WTC11 (cell line): Measurements from ENCODE around the gene PRELID3B. TPM values are rescaled to one million over a fixed set of nuclear protein-coding genes. Genes with fewer than 3 reads are reported as not detected.

Source experiments
- ATAC-seq: fragments of 200-7000 bp; cut with Tn5 transposase; 2 replicates; pipeline ENCODE4 v1.10.0; 2021; ENCODE audit warnings: mild to moderate bottlenecking, moderate library complexity
- CTCF ChIA-PET: fragments of 300-600 bp; sonication (Branson Sonifier 250); formaldehyde crosslinking; loops from one replicate; lab custom pipeline; 2021; ENCODE audit warnings: antibody characterized with exemption; lab: Charles Lee
- POLR2A ChIA-PET: fragments of 350-600 bp; sonication (Branson Sonifier 250); formaldehyde crosslinking; loops from one replicate; lab custom pipeline; 2021; ENCODE audit warnings: antibody characterized with exemption; lab: Charles Lee
- DNase-seq: peaks from one replicate; pipeline ENCODE4 v3.0.0; 2021; ENCODE audit warnings: low spot score
- H3K27ac Mint-ChIP-seq: 2 replicates; pipeline ENCODE4 v1.8.0; 2021; ENCODE audit warnings: mixed read lengths
- H3K27me3 Mint-ChIP-seq: 2 replicates; pipeline ENCODE4 v1.8.0; 2021; ENCODE audit warnings: low read depth, mild to moderate bottlenecking, moderate library complexity, mixed read lengths
- H3K36me3 Mint-ChIP-seq: 2 replicates; pipeline ENCODE4 v1.8.0; 2021; ENCODE audit warnings: mixed read lengths
- H3K4me1 Mint-ChIP-seq: 2 replicates; pipeline ENCODE4 v1.8.0; 2022; ENCODE audit warnings: mixed read lengths
- H3K4me3 Mint-ChIP-seq: 2 replicates; pipeline ENCODE4 v1.8.0; 2021; ENCODE audit warnings: mild to moderate bottlenecking, moderate library complexity, mixed read lengths
- H3K9me3 Mint-ChIP-seq: 2 replicates; pipeline ENCODE4 v1.8.0; 2021; ENCODE audit warnings: mixed read lengths
- ATF2 ChIP-seq: sonication (generic); formaldehyde crosslinking; IDR thresholded peaks from 2 replicates; pipeline ENCODE4 v1.8.1; 2022; ENCODE audit warnings: low read depth, missing genetic modification reagents, borderline replicate concordance
- CDX4 ChIP-seq: fragments of 250-450 bp; sonication (Bioruptor Pico); IDR thresholded peaks from 2 replicates; pipeline ENCODE4 v1.9.0; 2021; ENCODE audit warnings: moderate library complexity, mild to moderate bottlenecking, inconsistent platforms, borderline replicate concordance
- ELF4 ChIP-seq: sonication (generic); formaldehyde crosslinking; IDR thresholded peaks from 2 replicates; pipeline ENCODE4 v1.8.1; 2022; ENCODE audit warnings: low read depth, mild to moderate bottlenecking, moderate library complexity, missing genetic modification reagents
- HMGA2 ChIP-seq: fragments of 250-450 bp; sonication (Bioruptor Pico); IDR thresholded peaks from 2 replicates; pipeline ENCODE4 v1.4.0; 2021; ENCODE audit warnings: mild to moderate bottlenecking, moderate library complexity
- HMGXB4 ChIP-seq: sonication (generic); formaldehyde crosslinking; IDR thresholded peaks from 2 replicates; pipeline ENCODE4 v1.8.1; 2023; ENCODE audit warnings: mild to moderate bottlenecking, moderate library complexity, missing genetic modification reagents
- JAZF1 ChIP-seq: fragments of 250-450 bp; sonication (Bioruptor Pico); IDR thresholded peaks from 2 replicates; pipeline ENCODE4 v1.9.0; 2021; ENCODE audit warnings: moderate library complexity, mild to moderate bottlenecking, inconsistent platforms
- JUN ChIP-seq: sonication (generic); formaldehyde crosslinking; IDR thresholded peaks from 2 replicates; pipeline ENCODE4 v1.8.0; 2023; ENCODE audit warnings: mild to moderate bottlenecking, missing genetic modification reagents
- KAT7 ChIP-seq: sonication (generic); formaldehyde crosslinking; IDR thresholded peaks from 2 replicates; pipeline ENCODE4 v1.8.1; 2023; ENCODE audit warnings: missing genetic modification reagents, mild to moderate bottlenecking, borderline replicate concordance
- MLX ChIP-seq: sonication (generic); formaldehyde crosslinking; IDR thresholded peaks from 2 replicates; pipeline ENCODE4 v1.8.1; 2023; ENCODE audit warnings: mild to moderate bottlenecking, missing genetic modification reagents, moderate library complexity
- RELA ChIP-seq: sonication (generic); formaldehyde crosslinking; IDR thresholded peaks from 2 replicates; pipeline ENCODE4 v1.8.1; 2022; ENCODE audit warnings: missing genetic modification reagents, mild to moderate bottlenecking, borderline replicate concordance
- SOX15 ChIP-seq: fragments of 250-450 bp; sonication (Bioruptor Pico); IDR thresholded peaks from 2 replicates; pipeline ENCODE4 v1.9.0; 2021; ENCODE audit warnings: mild to moderate bottlenecking
- TP53 ChIP-seq: sonication (generic); formaldehyde crosslinking; IDR thresholded peaks from 2 replicates; pipeline ENCODE4 v1.8.1; 2023; ENCODE audit warnings: mild to moderate bottlenecking, missing genetic modification reagents
- USF2 ChIP-seq: sonication (generic); formaldehyde crosslinking; IDR thresholded peaks from 2 replicates; pipeline ENCODE4 v1.8.1; 2023; ENCODE audit warnings: mild to moderate bottlenecking, missing genetic modification reagents, moderate library complexity
- ZBTB43 ChIP-seq: sonication (generic); formaldehyde crosslinking; IDR thresholded peaks from 2 replicates; pipeline ENCODE4 v1.8.1; 2023; ENCODE audit warnings: mild to moderate bottlenecking, missing genetic modification reagents
- ZNF219 ChIP-seq: sonication (generic); formaldehyde crosslinking; IDR thresholded peaks from 2 replicates; pipeline ENCODE4 v1.8.0; 2023; ENCODE audit warnings: missing genetic modification reagents, mild to moderate bottlenecking, borderline replicate concordance
- ZNF416 ChIP-seq: fragments of 250-450 bp; sonication (Bioruptor Pico); IDR thresholded peaks from 2 replicates; pipeline ENCODE4 v1.9.0; 2021; ENCODE audit warnings: mild to moderate bottlenecking, inconsistent platforms
- ZNF532 ChIP-seq: fragments of 250-450 bp; sonication (Bioruptor Pico); IDR thresholded peaks from 2 replicates; pipeline ENCODE4 v1.9.0; 2021; ENCODE audit warnings: mild to moderate bottlenecking, borderline replicate concordance
- ZSCAN18 ChIP-seq: fragments of 250-450 bp; sonication (Bioruptor Pico); IDR thresholded peaks from 2 replicates; pipeline ENCODE4 v2.1.2; 2022; ENCODE audit warnings: mild to moderate bottlenecking, moderate library complexity
- total RNA-seq: library from RNA; stranded (reverse); gene quantifications from 3 replicates; pipeline ENCODE4 v1.2.3, GENCODE V29; 2021

PRELID3B gene
- total RNA-seq, 1 experiment from 2014 or later: 46.9 TPM

- H3K27ac Mint-ChIP-seq: no peak overlapping the region
- no peaks in the 10 kb centered on the region for H3K27me3 Mint-ChIP-seq
- peaks cover 70% of the 10 kb centered on the region for H3K36me3 Mint-ChIP-seq
- ChIA-PET CTCF (interaction anchor here (0.6 to 0.8 kb wide), 2 partner anchors 9 to 467 kb away, joined by 3 read pairs; no protein-coding TSS in a partner anchor), POLR2A (no interaction called here)
- no peak overlapping the region for H3K4me3 Mint-ChIP-seq
- H3K4me1 Mint-ChIP-seq: peaks cover 11% of the 10 kb centered on the region
- DNase-seq (no peak), ATAC-seq (no peak)
- H3K9me3 Mint-ChIP-seq: no peaks in the 10 kb centered on the region
- TF ChIP-seq ZSCAN18 (CRISPR knock-in tag): no peak
- no peak for TF ChIP-seq ELF4 (CRISPR knock-in tag)
- TF ChIP-seq CDX4 (CRISPR knock-in tag): no peak
- TF ChIP-seq SOX15 (CRISPR knock-in tag): no peak
- no peak for TF ChIP-seq RELA (CRISPR knock-in tag)
- TF ChIP-seq ZNF219 (CRISPR knock-in tag): no peak
- no peak for TF ChIP-seq JAZF1 (CRISPR knock-in tag)
- TF ChIP-seq KAT7 (CRISPR knock-in tag): no peak
- no peak for TF ChIP-seq ATF2 (CRISPR knock-in tag)
- no peak for TF ChIP-seq MLX
- TF ChIP-seq ZNF416 (CRISPR knock-in tag): no peak
- TF ChIP-seq HMGXB4 (CRISPR knock-in tag): no peak
- TF ChIP-seq TP53 (CRISPR knock-in tag): no peak
- no peak for TF ChIP-seq ZBTB43 (CRISPR knock-in tag)
- TF ChIP-seq HMGA2 (CRISPR knock-in tag): no peak
- TF ChIP-seq JUN (CRISPR knock-in tag): no peak
- TF ChIP-seq USF2 (CRISPR knock-in tag): no peak
- no peak for TF ChIP-seq ZNF532 (CRISPR knock-in tag)
Measured at GRCh38 chr20:58988565-58988882, 54.1 kb downstream of the PRELID3B start.
